ENCODE data around the gene IFTAP. TPM values are rescaled to one million over a fixed set of nuclear protein-coding genes. Genes with fewer than 3 reads are reported as not detected.

Gene IFTAP
- total RNA-seq, 2 donors from 2014 or later, result 23.5 to 38.1 TPM

DNA sequence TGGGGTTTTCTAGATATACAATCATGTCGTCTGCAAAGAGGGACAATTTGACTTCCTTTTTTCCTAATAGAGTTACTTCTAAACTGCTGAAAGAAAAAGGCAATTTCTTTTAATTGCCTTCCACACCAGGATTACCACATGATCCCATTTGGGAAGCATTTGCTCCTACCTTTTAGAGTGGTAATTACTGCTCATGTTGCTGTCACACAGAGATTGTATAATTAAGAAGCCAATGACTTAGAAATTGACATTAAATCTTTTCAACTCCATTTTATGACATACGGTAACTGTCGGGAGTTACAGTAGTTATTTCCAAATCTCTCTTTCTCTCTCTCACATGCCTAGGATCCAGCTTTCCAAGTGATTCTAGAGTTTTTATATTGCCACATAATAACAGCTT lies 21.5 kb downstream of the IFTAP start:
- Histone ChIP-seq H3K36me3 (no peaks in the 10 kb centered on the region), H3K27ac (no peak overlapping the region), H3K4me3 (no peak overlapping the region), H3K9me3 (no peaks in the 10 kb centered on the region), H3K27me3 (replicated peaks; ENCODE audit: insufficient read depth) (no peaks in the 10 kb centered on the region), H3K4me1 (replicated peaks) (no peaks in the 10 kb centered on the region)
- TF ChIP-seq, protein P1, sequence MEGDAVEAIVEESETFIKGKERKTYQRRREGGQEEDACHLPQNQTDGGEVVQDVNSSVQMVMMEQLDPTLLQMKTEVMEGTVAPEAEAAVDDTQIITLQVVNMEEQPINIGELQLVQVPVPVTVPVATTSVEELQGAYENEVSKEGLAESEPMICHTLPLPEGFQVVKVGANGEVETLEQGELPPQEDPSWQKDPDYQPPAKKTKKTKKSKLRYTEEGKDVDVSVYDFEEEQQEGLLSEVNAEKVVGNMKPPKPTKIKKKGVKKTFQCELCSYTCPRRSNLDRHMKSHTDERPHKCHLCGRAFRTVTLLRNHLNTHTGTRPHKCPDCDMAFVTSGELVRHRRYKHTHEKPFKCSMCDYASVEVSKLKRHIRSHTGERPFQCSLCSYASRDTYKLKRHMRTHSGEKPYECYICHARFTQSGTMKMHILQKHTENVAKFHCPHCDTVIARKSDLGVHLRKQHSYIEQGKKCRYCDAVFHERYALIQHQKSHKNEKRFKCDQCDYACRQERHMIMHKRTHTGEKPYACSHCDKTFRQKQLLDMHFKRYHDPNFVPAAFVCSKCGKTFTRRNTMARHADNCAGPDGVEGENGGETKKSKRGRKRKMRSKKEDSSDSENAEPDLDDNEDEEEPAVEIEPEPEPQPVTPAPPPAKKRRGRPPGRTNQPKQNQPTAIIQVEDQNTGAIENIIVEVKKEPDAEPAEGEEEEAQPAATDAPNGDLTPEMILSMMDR (IDR thresholded peaks at IDR 0.05), result no peak
- TF ChIP-seq POLR2AphosphoS5 (IDR thresholded peaks at IDR 0.05) (no peak), POLR2A (IDR thresholded peaks at IDR 0.05) (no peak)
- WGBS, result 75% methylated on average over 3 of the region's 3 CpGs
- no peak for DNase-seq (ENCODE audit: low spot score)
- intact Hi-C loops (cut with DNase I), result no loop called here

DNA sequence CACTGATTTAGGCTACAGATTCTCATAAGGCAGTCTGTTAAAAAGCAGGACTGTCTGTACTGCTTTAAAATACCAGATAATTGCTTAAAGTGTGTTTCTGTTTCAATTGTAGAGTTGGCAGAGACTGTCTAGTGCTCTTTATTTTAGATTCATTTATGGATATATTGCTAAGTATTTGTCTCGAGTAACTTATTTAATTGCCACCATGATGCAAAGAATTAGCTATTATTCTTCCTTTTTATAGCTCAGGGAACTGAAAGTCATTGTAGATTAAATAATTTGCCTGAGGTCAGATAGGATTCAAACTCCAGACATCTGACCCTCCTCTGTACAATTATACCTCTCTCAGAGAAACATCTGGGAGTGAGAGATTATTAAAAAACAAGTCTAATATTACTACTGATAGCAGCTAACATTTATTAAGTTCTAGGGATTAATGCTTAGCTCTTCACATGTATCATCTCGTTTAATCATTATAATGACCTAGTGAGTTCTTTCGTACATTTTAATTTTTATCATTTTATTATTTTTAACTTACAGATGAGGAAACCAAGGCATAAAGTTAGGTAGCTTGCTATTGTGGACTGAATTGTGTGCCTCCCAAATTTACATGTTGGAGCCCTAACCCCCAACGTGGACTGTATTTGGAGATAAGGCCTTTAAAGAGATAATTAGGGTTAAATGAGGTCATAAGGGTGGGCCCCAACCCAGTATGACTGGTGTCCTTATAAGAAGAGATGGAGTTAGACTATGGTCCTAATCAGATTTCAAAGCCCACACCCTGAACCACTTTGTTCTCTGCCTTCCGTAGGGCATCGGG lies 23.5 kb downstream of the IFTAP start:
- no peak for DNase-seq (ENCODE audit: low spot score)
- Histone ChIP-seq H3K36me3 (no peaks in the 10 kb centered on the region), H3K9me3 (no peaks in the 10 kb centered on the region), H3K27ac (no peak overlapping the region), H3K4me3 (no peak overlapping the region), H3K4me1 (replicated peaks) (no peaks in the 10 kb centered on the region), H3K27me3 (replicated peaks; ENCODE audit: insufficient read depth) (no peaks in the 10 kb centered on the region)
- 78% methylated on average over 6 of the region's 6 CpGs for WGBS
- TF ChIP-seq, protein P1 (IDR thresholded peaks at IDR 0.05), result no peak
- intact Hi-C loops (cut with DNase I), result no loop called here

DNA sequence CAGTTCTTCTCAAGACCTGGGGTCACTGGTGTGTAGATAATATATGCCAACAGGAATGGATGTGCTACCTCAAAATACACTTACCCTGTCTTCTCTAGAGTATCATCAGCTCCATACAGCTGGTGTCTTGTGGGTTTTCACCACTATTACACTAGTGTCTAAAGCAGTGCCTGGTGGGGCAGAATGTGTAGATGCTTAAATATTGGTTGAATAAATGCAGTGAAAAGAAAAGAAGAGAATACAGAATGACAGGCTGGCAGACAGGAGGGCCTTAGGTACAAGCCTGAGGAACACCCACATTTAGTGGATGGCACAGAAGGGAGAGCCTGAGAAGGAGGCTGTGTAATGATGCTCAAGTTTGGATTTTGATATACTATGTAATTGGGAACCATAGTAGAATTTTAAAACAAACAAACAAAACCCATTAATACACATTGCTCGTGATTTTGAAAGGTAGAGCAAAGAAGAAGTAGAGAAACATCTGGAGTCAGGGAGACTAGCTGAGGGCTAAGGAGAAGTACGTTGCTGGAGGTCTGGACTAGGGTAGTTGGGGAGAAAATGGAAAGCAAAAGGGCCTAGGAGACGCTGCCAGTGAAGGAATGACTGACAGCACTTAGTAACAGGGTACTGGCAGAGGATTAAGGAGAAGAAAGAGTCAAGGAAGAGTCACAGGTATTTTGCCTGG lies 24.2 kb downstream of the IFTAP start:
- Histone ChIP-seq H3K27me3 (replicated peaks; ENCODE audit: insufficient read depth) (no peaks in the 10 kb centered on the region), H3K4me3 (no peak overlapping the region), H3K9me3 (no peaks in the 10 kb centered on the region), H3K27ac (no peak overlapping the region), H3K36me3 (no peaks in the 10 kb centered on the region), H3K4me1 (replicated peaks) (no peaks in the 10 kb centered on the region)
- intact Hi-C loops (cut with DNase I), result no loop called here
- 86% methylated on average over 3 of the region's 3 CpGs for WGBS
- no peak for DNase-seq (ENCODE audit: low spot score)
- TF ChIP-seq, protein P1 (IDR thresholded peaks at IDR 0.05), result no peak

DNA sequence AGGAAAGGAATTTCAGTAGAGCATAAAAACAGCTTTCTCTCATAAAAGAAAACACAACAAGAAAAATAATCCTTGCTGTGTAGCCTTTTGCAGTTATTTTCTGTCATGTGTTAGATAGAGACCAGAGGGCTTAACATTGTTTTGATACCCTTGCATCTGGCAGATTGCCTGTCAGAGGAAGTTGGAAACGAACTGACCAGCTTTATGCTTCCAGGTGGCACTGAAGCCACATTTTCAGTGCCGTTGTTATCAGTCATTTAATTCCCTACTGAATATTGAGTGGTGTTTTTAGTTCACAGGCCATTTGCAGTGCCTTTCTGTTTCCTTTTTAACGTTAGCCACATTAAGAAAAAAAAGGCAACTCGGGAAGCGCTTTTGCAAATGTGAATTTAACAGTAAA lies 25.2 kb downstream of the IFTAP start:
- no peak for DNase-seq (ENCODE audit: low spot score)
- no peaks in the 10 kb centered on the region for H3K36me3 ChIP-seq
- H3K4me1 ChIP-seq (replicated peaks), result no peaks in the 10 kb centered on the region
- 31% methylated on average over 5 of the region's 5 CpGs for WGBS
- intact Hi-C loops (cut with DNase I), result no loop called here
- no peaks in the 10 kb centered on the region for H3K9me3 ChIP-seq
- TF ChIP-seq, protein P1 (IDR thresholded peaks at IDR 0.05), result no peak
- TF ChIP-seq POLR2A (IDR thresholded peaks at IDR 0.05) (no peak), POLR2AphosphoS5 (IDR thresholded peaks at IDR 0.05) (no peak)
- no peak overlapping the region for H3K4me3 ChIP-seq
- H3K27ac ChIP-seq, result no peak overlapping the region
- no peaks in the 10 kb centered on the region for H3K27me3 ChIP-seq (replicated peaks; ENCODE audit: insufficient read depth)

DNA sequence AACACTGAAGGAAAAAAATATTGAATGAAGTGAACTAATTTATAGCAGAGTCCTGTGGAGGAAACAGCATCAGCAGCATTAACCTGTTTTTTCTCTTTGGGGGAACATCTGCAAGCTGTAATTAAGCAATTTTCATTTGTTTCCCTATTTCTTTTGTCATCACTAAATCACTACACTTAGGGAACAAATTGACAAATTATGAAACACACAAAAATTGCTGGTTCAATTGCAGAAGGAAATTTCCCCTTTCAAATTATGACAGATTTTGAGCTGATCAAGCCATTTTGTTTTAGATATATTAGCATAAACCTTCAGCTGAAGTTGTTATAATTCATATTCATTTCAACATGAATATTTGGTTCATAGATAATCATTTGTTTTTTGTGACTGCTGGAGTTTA lies 25.9 kb downstream of the IFTAP start:
- no peaks in the 10 kb centered on the region for H3K27me3 ChIP-seq (replicated peaks; ENCODE audit: insufficient read depth)
- TF ChIP-seq, protein P1 (IDR thresholded peaks at IDR 0.05), result no peak
- no peak for TF ChIP-seq POLR2A (IDR thresholded peaks at IDR 0.05)
- no peak for TF ChIP-seq POLR2AphosphoS5 (IDR thresholded peaks at IDR 0.05)
- H3K4me3 ChIP-seq, result no peak overlapping the region
- H3K27ac ChIP-seq, result no peak overlapping the region
- intact Hi-C loops (cut with DNase I), result loop anchor here (5.0 kb wide), 1 partner anchor 58 kb away; no protein-coding TSS in a partner anchor
- no peak for DNase-seq (ENCODE audit: low spot score)
- H3K36me3 ChIP-seq, result no peaks in the 10 kb centered on the region
- H3K4me1 ChIP-seq (replicated peaks), result no peaks in the 10 kb centered on the region
- H3K9me3 ChIP-seq, result no peaks in the 10 kb centered on the region
